Prostate gland (tissue), 2 donors: ENCODE data around the gene XRCC3.

Experiments
- POLR2AphosphoS5 ChIP-seq: sonication (generic); formaldehyde crosslinking; IDR thresholded peaks from one replicate; pipeline ENCODE4 v1.6.1; 2017; ENCODE audit warnings: antibody characterized with exemption
- TF ChIP-seq, protein P1 (sequence below), 4 experiments: fragments of 200-600 bp in 2 of 4; fragments of 450-650 bp in 2 of 4; sonication (generic) in 2 of 4; IDR thresholded peaks; 1 replicate in 3 of 4; 2 replicates in 1 of 4; pipeline ENCODE4 v1.5.1; 2016 to 2019; ENCODE audit warnings: antibody characterized with exemption in 4 of 4, mild to moderate bottlenecking in 2 of 4, moderate library complexity in 2 of 4

- TF ChIP-seq POLR2AphosphoS5, result no peak
- TF ChIP-seq, protein P1, sequence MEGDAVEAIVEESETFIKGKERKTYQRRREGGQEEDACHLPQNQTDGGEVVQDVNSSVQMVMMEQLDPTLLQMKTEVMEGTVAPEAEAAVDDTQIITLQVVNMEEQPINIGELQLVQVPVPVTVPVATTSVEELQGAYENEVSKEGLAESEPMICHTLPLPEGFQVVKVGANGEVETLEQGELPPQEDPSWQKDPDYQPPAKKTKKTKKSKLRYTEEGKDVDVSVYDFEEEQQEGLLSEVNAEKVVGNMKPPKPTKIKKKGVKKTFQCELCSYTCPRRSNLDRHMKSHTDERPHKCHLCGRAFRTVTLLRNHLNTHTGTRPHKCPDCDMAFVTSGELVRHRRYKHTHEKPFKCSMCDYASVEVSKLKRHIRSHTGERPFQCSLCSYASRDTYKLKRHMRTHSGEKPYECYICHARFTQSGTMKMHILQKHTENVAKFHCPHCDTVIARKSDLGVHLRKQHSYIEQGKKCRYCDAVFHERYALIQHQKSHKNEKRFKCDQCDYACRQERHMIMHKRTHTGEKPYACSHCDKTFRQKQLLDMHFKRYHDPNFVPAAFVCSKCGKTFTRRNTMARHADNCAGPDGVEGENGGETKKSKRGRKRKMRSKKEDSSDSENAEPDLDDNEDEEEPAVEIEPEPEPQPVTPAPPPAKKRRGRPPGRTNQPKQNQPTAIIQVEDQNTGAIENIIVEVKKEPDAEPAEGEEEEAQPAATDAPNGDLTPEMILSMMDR (IDR thresholded peaks at IDR 0.05), result no peak
Measured at GRCh38 chr14:103676881-103677675, 38.2 kb downstream of the XRCC3 start.
